HG03571 (cell line): Measurements from ENCODE around the gene SPESP1.

ENCODE experiments used
- ATAC-seq: cut with Tn5 transposase; IDR thresholded peaks from one replicate; pipeline ENCODE4 v1.9.1; 2021; ENCODE audit not compliant: unreplicated experiment

SPESP1 gene

GRCh38 chr15:68930268-68931022 is at the start of gene SPESP1:
Gene SPESP1 (plus strand): TSS chr15:68930525. CDS start chr15:68930654, 129 bp downstream.
- no peak for ATAC-seq

GRCh38 chr15:68885070-68885469 is 45.3 kb upstream of the SPESP1 start:
- no peak for ATAC-seq

DNA sequence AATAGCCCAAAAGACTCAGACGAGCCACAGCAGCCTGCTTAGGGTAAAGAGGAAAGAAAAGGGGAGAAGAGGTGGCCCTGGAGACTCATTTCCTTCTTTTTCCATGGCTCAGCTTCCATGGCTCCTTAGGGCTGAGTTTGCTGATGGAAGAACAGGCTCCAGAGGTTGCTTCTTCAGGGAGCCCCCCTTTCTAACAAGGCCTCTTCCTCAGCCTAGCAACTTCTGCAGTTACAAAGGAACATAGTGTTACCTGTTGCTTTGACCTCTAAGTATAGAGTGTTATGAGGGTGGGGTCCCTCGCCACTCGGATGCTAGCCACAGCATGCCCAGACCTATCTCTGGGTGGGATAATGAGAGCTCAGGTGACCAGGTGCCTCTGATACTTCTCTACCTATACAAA is 43.2 kb upstream of the SPESP1 start:
- no peak for ATAC-seq

- no peak for ATAC-seq
Measured at GRCh38 chr15:68887819-68888218, 42.5 kb upstream of the SPESP1 start.

DNA sequence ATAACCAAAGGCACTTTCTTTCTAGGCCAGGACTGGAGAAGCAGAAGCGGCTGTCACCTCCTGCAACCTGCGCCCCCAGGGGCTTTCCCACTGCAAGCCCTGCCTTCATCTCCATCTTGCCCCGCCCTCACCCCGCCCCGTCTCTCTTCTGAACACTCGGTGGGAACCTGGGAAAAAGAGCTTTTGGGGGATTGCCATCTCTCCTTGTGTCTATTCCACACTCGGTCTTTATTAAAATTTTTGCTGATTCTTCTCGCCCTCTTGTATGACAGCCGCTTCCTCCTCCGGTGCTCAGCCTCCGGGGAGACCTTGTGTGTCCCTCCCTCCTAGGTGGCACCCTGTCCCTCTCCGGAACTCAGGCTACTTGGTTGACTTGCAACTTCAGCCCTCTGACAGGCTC is 41.9 kb upstream of the SPESP1 start:
- no peak for ATAC-seq

DNA sequence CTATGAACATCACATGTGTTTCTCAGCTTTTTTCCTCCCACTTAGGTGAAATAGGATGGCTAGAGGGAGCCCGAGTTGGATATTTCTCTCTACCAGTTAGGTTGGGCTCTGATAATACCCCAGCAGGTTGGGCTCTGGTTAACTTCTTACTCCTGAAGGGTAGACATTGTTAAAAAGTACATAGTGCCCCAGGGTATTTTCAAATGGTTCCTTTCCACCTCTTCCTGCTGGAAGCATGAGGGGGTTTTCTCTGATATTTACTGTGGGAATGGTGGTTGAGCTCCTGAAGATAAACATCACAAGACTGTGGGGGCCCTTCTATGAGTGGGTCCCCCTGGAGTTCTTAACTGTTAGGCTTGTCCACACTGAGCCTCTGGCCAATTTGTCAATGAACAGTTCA is 36.1 kb upstream of the SPESP1 start:
- ATAC-seq, result no peak

- ATAC-seq, result no peak
Measured at GRCh38 chr15:68896178-68896577, 34.1 kb upstream of the SPESP1 start.

DNA sequence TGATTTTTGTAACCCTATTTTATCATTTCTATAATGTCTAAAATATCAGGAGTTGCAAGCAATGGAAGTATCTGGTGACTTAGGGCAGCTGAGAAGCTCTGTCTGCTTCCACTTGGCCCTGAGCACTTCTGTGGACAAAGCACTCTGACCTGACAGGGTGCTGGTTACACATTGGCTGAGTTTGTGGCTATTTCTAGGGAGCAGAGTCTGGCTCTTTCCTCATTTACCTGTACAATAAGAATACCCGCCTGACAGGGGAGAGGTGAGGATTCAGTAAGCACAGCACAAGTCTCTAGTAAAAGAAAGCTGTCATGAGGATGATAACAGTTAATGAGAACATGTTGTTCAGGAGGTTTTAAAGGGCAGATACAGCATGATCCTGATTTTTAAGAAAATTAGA is 33.3 kb upstream of the SPESP1 start:
- ATAC-seq, result no peak

- ATAC-seq, result no peak
Measured at GRCh38 chr15:68900027-68900426, 30.3 kb upstream of the SPESP1 start.

- no peak for ATAC-seq
Measured at GRCh38 chr15:68907396-68907923, 22.9 kb upstream of the SPESP1 start.

DNA sequence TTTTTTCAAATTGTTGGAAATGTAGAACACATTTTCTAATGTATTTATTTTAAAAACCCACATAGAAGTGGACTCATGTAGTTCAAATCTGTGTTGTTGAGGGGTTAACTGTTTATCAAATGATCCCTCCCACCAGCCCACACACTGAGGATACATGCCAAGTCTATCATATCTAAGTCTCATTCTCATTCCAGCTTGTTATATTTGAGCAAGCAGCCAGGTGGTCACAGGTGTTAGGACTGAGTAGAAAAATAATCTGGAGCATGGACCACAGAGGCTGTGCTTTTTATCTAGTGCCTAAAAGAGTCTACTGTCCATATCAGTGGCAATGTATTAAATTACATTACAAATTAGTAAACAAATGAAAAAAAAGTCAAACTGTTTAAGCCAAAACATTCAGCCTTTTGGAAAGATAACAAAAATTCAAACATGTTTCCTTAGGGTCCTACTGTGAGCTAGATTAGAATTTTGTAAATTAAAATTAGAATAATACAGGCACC is 20.7 kb upstream of the SPESP1 start:
- no peak for ATAC-seq

- no peak for ATAC-seq
Measured at GRCh38 chr15:68910341-68910740, 20.0 kb upstream of the SPESP1 start.

DNA sequence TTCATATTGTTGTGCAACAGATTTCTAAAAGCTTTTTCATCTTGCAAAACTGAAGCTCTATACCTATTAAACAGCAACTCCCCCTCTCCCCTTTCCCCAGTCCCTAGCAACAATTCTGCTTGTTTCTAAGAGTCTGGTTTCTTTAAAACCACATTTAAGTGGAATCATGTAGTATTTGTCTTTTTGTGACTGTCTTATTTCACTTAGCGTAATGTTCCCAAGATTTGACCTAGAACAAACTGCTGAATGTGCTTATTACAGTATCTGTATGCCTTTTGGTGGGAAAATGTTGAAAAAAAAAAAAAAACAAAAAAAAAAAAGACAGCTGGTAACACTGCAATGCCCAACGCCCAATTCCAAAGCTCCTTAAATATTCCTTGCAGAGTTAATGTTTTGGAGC is 19.5 kb upstream of the SPESP1 start:
- no peak for ATAC-seq

DNA sequence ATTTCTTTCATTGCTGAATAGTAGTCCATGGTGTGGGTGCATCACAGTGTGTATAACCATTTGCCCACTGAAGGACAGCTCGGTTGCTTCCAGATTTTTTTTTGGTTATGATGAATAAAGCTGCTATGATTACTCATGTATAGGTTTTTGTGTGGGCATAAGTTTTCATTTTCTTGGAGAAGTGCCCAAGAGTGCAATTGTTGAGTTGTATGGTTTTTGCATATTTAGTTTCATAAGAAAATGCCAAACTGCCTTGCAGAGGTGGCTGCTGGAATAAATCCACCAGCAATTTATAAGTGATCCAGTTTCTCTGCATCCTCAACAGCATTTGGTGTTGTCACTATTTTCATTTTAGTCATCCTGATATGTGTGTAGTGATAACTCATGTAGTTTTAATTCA is 8.4 kb upstream of the SPESP1 start:
- no peak for ATAC-seq

GRCh38 chr15:68924866-68925560 is 5.3 kb upstream of the SPESP1 start:
- no peak for ATAC-seq

DNA sequence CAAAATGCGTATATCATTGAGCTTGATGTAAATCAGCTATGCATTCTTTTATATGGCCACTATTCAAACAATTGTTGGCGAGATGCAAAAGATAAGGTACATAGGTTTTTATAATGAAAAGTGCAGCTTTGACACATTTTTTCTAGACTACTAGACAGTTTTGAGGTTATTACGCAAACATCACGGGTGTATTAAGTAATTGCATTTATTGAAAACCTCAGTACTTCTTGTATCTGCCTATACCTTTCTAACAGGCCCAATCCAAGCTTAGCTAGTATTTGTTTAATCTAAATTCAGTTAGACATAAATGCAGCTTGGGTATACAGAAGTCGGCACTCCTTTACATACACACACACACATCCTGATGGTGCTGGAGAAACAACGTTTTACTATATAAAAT is 2.7 kb downstream of the SPESP1 start:
- no peak for ATAC-seq

DNA sequence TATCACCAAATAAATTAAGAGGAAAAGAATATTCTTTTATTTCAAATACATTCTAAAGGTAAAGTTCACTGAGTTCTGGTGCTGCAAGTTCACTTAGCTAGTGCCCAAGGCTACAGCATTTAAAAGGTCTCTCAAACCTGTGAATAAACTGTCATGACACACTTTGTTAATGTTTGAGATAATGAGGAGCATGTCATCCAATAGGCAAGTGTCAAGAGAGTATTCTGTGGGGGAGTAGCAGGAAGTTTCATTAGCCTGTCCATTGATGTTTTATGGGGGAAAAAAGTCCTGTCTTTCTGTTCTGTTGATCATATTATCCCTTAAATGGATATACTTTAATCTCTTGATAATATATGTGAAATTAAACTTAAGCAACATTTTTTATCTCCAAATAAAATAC is 4.0 kb downstream of the SPESP1 start:
- no peak for ATAC-seq

DNA sequence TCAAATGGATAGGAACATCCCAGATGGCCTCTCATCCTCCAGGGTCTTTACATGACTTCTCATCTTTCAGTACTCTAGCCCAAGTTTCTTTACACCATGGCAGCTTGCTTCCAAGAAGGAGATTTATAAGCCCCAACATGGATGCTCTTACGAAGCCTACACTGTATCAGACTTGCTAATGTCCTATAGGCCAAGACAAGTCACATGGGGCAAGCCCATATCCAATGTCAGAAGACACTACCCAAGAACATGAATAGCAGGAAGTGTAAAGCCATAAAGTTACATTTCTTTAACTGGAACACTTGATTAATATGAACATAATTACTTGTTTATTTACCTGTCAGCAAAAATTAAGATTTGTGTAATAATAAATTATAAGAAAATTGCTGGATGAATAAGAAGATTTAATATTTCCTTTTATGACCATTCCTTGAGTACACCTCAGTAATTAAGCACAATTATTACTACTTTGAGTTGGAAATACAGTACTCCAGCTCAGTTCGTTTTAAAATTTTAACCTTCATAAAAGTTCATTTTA is 5.1 kb downstream of the SPESP1 start:
- no peak for ATAC-seq

- ATAC-seq, result no peak
Measured at GRCh38 chr15:68939501-68939900, 9.2 kb downstream of the SPESP1 start.

- ATAC-seq, result no peak
Measured at GRCh38 chr15:68951813-68952212, 21.5 kb downstream of the SPESP1 start.

DNA sequence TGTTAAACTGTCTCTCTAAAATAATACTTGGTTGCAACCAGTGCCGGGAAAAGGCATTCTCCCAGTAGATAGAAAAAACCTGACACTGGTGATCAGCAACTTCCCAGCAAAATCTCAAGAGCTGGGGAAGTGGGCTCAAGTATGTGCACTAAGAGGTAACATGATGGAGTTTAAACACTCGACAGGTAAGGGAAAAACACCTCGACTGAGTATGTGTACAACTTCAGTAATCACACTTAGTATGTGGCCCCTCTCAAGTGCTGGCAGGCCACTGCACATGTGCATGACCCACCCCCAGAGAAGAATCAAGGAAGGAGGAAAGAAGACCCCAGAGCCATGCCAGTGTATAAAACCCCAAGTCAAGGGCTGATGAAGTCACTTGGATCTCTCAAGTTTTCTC is 27.4 kb downstream of the SPESP1 start:
- no peak for ATAC-seq

DNA sequence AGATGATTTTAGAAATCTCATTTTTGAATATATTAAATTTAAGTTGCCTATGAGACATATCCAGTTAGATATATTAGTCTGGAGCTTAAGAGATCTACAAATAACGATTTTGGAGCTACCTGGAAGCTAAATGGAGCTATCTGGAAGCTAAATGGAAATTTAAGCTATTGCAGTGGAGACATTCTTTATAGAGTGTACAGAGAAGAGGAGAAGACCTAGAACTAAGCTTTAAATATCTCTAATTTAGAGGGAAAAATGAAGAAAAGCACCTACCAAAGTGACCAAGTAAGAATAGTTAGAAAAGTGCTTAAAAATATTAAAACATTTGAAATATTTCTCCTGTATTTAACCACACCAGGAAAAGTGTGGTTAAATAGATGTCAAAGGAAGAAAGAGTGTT is 28.3 kb downstream of the SPESP1 start:
- ATAC-seq, result no peak
